Small intestine (tissue), 7 donors: ENCODE measurements around the gene HIVEP1. TPM values are rescaled to one million over a fixed set of nuclear protein-coding genes. Genes with fewer than 3 reads are reported as not detected.

ENCODE experiments used
- DNase-seq, 2 donors: peaks; one replicate each; pipeline versions ENCODE4 v3.0.0 to v3.0.0-alpha.2; 2013
- FAIRE-seq: peaks from 2 replicates; lab custom pipeline; 2012; peaks lifted over from hg19 to GRCh38; lab: Jason Lieb, UNC
- H3K27ac ChIP-seq, 3 donors: one replicate each; pipeline ENCODE4 v1.5.1; 2013; ENCODE audit warnings: low read length in 2 of 3, mild to moderate bottlenecking in 2 of 3, control low read depth in 1 of 3, inconsistent platforms in 1 of 3, low read depth in 1 of 3, moderate library complexity in 1 of 3
- H3K27me3 ChIP-seq, 3 donors: one replicate each; pipeline ENCODE4 v1.6.1; 2013; ENCODE audit warnings: low read length in 3 of 3, inconsistent platforms in 1 of 3; ENCODE audit not compliant: control insufficient read depth in 3 of 3, insufficient read depth in 3 of 3
- H3K36me3 ChIP-seq, 3 donors: one replicate each; pipeline ENCODE4 v1.6.1; 2013; ENCODE audit warnings: low read length in 3 of 3, inconsistent platforms in 1 of 3, low read depth in 1 of 3, mild to moderate bottlenecking in 1 of 3, moderate library complexity in 1 of 3; ENCODE audit not compliant: control insufficient read depth in 3 of 3, insufficient read depth in 2 of 3
- H3K4me1 ChIP-seq, 3 donors: one replicate each; pipeline ENCODE4 v1.6.1; 2013; ENCODE audit warnings: low read length in 2 of 3, inconsistent platforms in 1 of 3, low read depth in 1 of 3, mild to moderate bottlenecking in 1 of 3, moderate library complexity in 1 of 3; ENCODE audit not compliant: control insufficient read depth in 3 of 3, insufficient read depth in 2 of 3
- H3K4me3 ChIP-seq, 3 donors: one replicate each; pipeline ENCODE4 v1.5.1; 2013; ENCODE audit warnings: low read length in 3 of 3, control low read depth in 1 of 3, inconsistent platforms in 1 of 3, low read depth in 1 of 3, mild to moderate bottlenecking in 1 of 3, moderate library complexity in 1 of 3
- H3K9me3 ChIP-seq, 2 donors: one replicate each; pipeline ENCODE4 v1.6.1; 2013; ENCODE audit warnings: low read depth in 1 of 2, low read length in 1 of 2; ENCODE audit not compliant: control insufficient read depth in 2 of 2, insufficient read depth in 1 of 2
- WGBS, 3 donors: extraction: QIAGEN DNeasy Blood & Tissue Kit; methylation state at CpG; one replicate each; pipeline ENCODE4 v1.1.7; 2013; 5-methylcytosine and 5-hydroxymethylcytosine counted together
- polyA plus RNA-seq, 4 donors: library from polyadenylated mRNA; stranded (reverse) in 3 of 4; unstranded in 1 of 4; fragments of 200-250 nt in 3 of 4; fragments of 120-200 nt in 1 of 4; gene quantifications; one replicate each; pipeline versions ENCODE4 v1.2.1 to v1.2.3, GENCODE V29; 2013
- donor health status: healthy with polysubstance abuse.
- donor health status: control.
- donor health status: control.
- donor health status: Bipolar disorder and iron deficiency.
- donor health status: healthy.

The HIVEP1 gene
- polyA plus RNA-seq, 4 donors = 4.9 to 25.4 (median 6.4) TPM

GRCh38 chr6:12068899-12069557 is 56.9 kb downstream of the HIVEP1 start:
- DNase-seq (peak; percentile 11 to 28), FAIRE-seq (no peak)
- 77 to 85% (median 79%) methylated on average over 6 of the region's 6 CpGs for WGBS, 3 donors

GRCh38 chr6:12069891-12070529 is 57.9 kb downstream of the HIVEP1 start:
- no peaks in the 10 kb centered on the region for H3K9me3 ChIP-seq
- H3K4me1 ChIP-seq = peaks cover 0 to 6% (median 3%) of the 10 kb centered on the region in 3 donors
- no peak overlapping the region for H3K27ac ChIP-seq
- H3K36me3 ChIP-seq = no peaks in the 10 kb centered on the region
- WGBS, 3 donors = 96 to 97% (median 96%) methylated on average over 9 of the region's 9 CpGs
- H3K27me3 ChIP-seq = no peaks in the 10 kb centered on the region
- DNase-seq (no peak), FAIRE-seq (no peak)
- no peak overlapping the region for H3K4me3 ChIP-seq

More at GRCh38 chr6:12068899-12069557, 56.9 kb downstream of the HIVEP1 start:
- H3K27ac ChIP-seq = no peak overlapping the region
- no peaks in the 10 kb centered on the region for H3K36me3 ChIP-seq
- H3K4me1 ChIP-seq = peaks cover 0 to 6% (median 3%) of the 10 kb centered on the region in 3 donors
- no peaks in the 10 kb centered on the region for H3K9me3 ChIP-seq
- H3K27me3 ChIP-seq = no peaks in the 10 kb centered on the region
- no peak overlapping the region for H3K4me3 ChIP-seq

GRCh38 chr6:12071064-12071615 is 59.0 kb downstream of the HIVEP1 start:
- H3K36me3 ChIP-seq = no peaks in the 10 kb centered on the region
- no peak overlapping the region for H3K4me3 ChIP-seq
- no peak overlapping the region for H3K27ac ChIP-seq
- H3K27me3 ChIP-seq = no peaks in the 10 kb centered on the region
- H3K9me3 ChIP-seq = no peaks in the 10 kb centered on the region
- WGBS, 3 donors = 82 to 87% (median 86%) methylated on average over 2 of the region's 2 CpGs
- FAIRE-seq (no peak), DNase-seq (no peak)
- H3K4me1 ChIP-seq = peaks cover 0 to 6% (median 3%) of the 10 kb centered on the region in 3 donors

GRCh38 chr6:12075067-12075563 is 63.0 kb downstream of the HIVEP1 start:
- no peaks in the 10 kb centered on the region for H3K27me3 ChIP-seq
- no peak overlapping the region for H3K4me3 ChIP-seq
- FAIRE-seq (no peak), DNase-seq (peak in 1 of 2 donors; percentile 22)
- no peaks in the 10 kb centered on the region for H3K9me3 ChIP-seq
- peaks cover 0 to 12% (median 0%) of the 10 kb centered on the region in 3 donors for H3K36me3 ChIP-seq
- 63 to 66% (median 63%) methylated on average over 9 of the region's 9 CpGs for WGBS, 3 donors
- no peak overlapping the region for H3K27ac ChIP-seq
- H3K4me1 ChIP-seq = no peaks in the 10 kb centered on the region

GRCh38 chr6:12077021-12077710 is 65.1 kb downstream of the HIVEP1 start:
- no peak overlapping the region for H3K27ac ChIP-seq
- H3K9me3 ChIP-seq = no peaks in the 10 kb centered on the region
- H3K36me3 ChIP-seq = peaks cover 0 to 12% (median 0%) of the 10 kb centered on the region in 3 donors
- no peaks in the 10 kb centered on the region for H3K4me1 ChIP-seq
- WGBS, 3 donors = 83 to 91% (median 86%) methylated on average over 9 of the region's 9 CpGs
- no peaks in the 10 kb centered on the region for H3K27me3 ChIP-seq
- no peak for FAIRE-seq
- no peak overlapping the region for H3K4me3 ChIP-seq
- no peak for DNase-seq

- Histone ChIP-seq H3K4me1 (no peaks in the 10 kb centered on the region), H3K4me3 (no peak overlapping the region), H3K9me3 (no peaks in the 10 kb centered on the region), H3K27ac (no peak overlapping the region), H3K27me3 (no peaks in the 10 kb centered on the region), H3K36me3 (peaks cover 0 to 12% (median 0%) of the 10 kb centered on the region in 3 donors)
- DNase-seq (no peak), FAIRE-seq (no peak)
- 91 to 94% (median 93%) methylated on average over 5 of the region's 5 CpGs for WGBS, 3 donors
Observed at GRCh38 chr6:12078014-12078413, 65.9 kb downstream of the HIVEP1 start.

- Histone ChIP-seq H3K4me1 (no peaks in the 10 kb centered on the region), H3K36me3 (peaks cover 0 to 9% (median 0%) of the 10 kb centered on the region in 3 donors), H3K9me3 (no peaks in the 10 kb centered on the region), H3K4me3 (no peak overlapping the region), H3K27ac (no peak overlapping the region), H3K27me3 (no peaks in the 10 kb centered on the region)
- WGBS, 3 donors = 53 to 63% (median 55%) methylated on average over 2 of the region's 2 CpGs
- DNase-seq (no peak), FAIRE-seq (no peak)
Observed at GRCh38 chr6:12081771-12082170, 69.7 kb downstream of the HIVEP1 start.

GRCh38 chr6:12082368-12082767 is 70.3 kb downstream of the HIVEP1 start:
- Histone ChIP-seq H3K9me3 (no peaks in the 10 kb centered on the region), H3K36me3 (peaks cover 0 to 6% (median 0%) of the 10 kb centered on the region in 3 donors), H3K27ac (no peak overlapping the region), H3K27me3 (no peaks in the 10 kb centered on the region), H3K4me1 (no peaks in the 10 kb centered on the region), H3K4me3 (no peak overlapping the region)
- WGBS, 3 donors = 98% methylated on average over 3 of the region's 3 CpGs
- no peak for DNase-seq
- FAIRE-seq = no peak
